ENCODE results near the gene TRABD2B.

TRABD2B gene

DNA sequence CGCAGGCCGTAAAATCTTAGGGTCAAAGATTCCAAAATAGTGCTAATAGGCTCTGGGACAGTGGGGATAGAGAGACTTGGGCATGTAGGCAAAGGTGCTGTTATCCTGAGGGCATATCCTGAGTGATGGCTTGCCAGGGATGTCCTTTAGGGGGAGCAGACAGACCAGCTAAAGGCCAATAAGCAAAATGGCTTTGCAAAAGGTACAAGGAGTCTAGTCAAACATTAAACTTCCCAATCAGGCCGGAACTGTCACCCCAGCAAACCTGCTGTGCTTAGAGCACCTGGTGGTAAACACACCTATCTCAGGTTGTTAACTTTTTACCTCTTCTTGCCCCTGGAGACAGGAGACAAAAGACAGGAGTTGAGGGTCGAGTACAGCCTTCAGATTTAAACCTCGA is 49.1 kb downstream of the TRABD2B start:
- Histone ChIP-seq H3K4me1 (ENCODE audit: control insufficient read depth, insufficient read depth, low read depth, low read length) (no peaks in the 10 kb centered on the region), H2AFZ (ENCODE audit: low read depth, low read length) (no peak overlapping the region), H2AK5ac (ENCODE audit: low read length, severe bottlenecking) (no peak overlapping the region), H4K91ac (ENCODE audit: low read length) (no peak overlapping the region), H3K9ac (ENCODE audit: low read length) (no peak overlapping the region), H2BK12ac (ENCODE audit: low read length in 2 of 2) (no peak overlapping the region), H2BK120ac (ENCODE audit: low read depth, low read length) (no peak overlapping the region), H3K9me3 (ENCODE audit: control insufficient read depth, low read length) (no peaks in the 10 kb centered on the region), H3K4ac (ENCODE audit: low read depth in 1 of 2, low read length in 2 of 2) (no peak overlapping the region), H3K36me3 (ENCODE audit: control insufficient read depth in 1 of 2, insufficient read depth in 2 of 2, low read depth in 1 of 2, low read length in 2 of 2) (no peaks in the 10 kb centered on the region), H3K79me1 (replicated peaks; ENCODE audit: low read length, poor library complexity, severe bottlenecking) (no peaks in the 10 kb centered on the region), H3K4me3 (ENCODE audit: insufficient read depth in 1 of 2, low read depth in 1 of 2, low read length in 2 of 2) (no peak overlapping the region), H2BK15ac (ENCODE audit: low read depth, poor library complexity, severe bottlenecking) (no peak overlapping the region), H3K27ac (ENCODE audit: low read length, poor library complexity, severe bottlenecking) (no peak overlapping the region), H3K4me2 (ENCODE audit: low read length, poor library complexity, severe bottlenecking) (no peak overlapping the region), H3K18ac (ENCODE audit: low read depth in 1 of 2, low read length in 2 of 2) (no peak overlapping the region), H3K23ac (ENCODE audit: low read length in 2 of 2) (no peak overlapping the region), H2BK5ac (ENCODE audit: low read depth, low read length, poor library complexity, severe bottlenecking) (no peak overlapping the region), H3K14ac (ENCODE audit: low read length in 2 of 2) (no peak overlapping the region), H3K27me3 (ENCODE audit: control insufficient read depth in 1 of 2, insufficient read depth in 1 of 2, low read length in 2 of 2) (peaks cover 0 to 3% of the 10 kb centered on the region in 2 experiments), H4K8ac (ENCODE audit: low read length) (no peak overlapping the region)
- peak; percentile 3 for DNase-seq
- 72% methylated on average over 3 of the region's 5 CpGs for WGBS

GRCh38 chr1:47947531-47947930 is 49.7 kb downstream of the TRABD2B start:
- Histone ChIP-seq H2BK12ac (ENCODE audit: low read length in 2 of 2) (no peak overlapping the region), H3K18ac (ENCODE audit: low read depth in 1 of 2, low read length in 2 of 2) (no peak overlapping the region), H3K36me3 (ENCODE audit: control insufficient read depth in 1 of 2, insufficient read depth in 2 of 2, low read depth in 1 of 2, low read length in 2 of 2) (no peaks in the 10 kb centered on the region), H3K4me1 (ENCODE audit: control insufficient read depth, insufficient read depth, low read depth, low read length) (no peaks in the 10 kb centered on the region), H3K9me3 (ENCODE audit: control insufficient read depth, low read length) (no peaks in the 10 kb centered on the region), H3K4me2 (ENCODE audit: low read length, poor library complexity, severe bottlenecking) (no peak overlapping the region), H3K27me3 (ENCODE audit: control insufficient read depth in 1 of 2, insufficient read depth in 1 of 2, low read length in 2 of 2) (peaks cover 0 to 3% of the 10 kb centered on the region in 2 experiments), H4K91ac (ENCODE audit: low read length) (no peak overlapping the region), H3K27ac (ENCODE audit: low read length, poor library complexity, severe bottlenecking) (no peak overlapping the region), H3K4me3 (ENCODE audit: insufficient read depth in 1 of 2, low read depth in 1 of 2, low read length in 2 of 2) (no peak overlapping the region), H3K79me1 (replicated peaks; ENCODE audit: low read length, poor library complexity, severe bottlenecking) (no peaks in the 10 kb centered on the region), H2AFZ (ENCODE audit: low read depth, low read length) (no peak overlapping the region), H2BK15ac (ENCODE audit: low read depth, poor library complexity, severe bottlenecking) (no peak overlapping the region), H2BK120ac (ENCODE audit: low read depth, low read length) (no peak overlapping the region), H3K14ac (ENCODE audit: low read length in 2 of 2) (no peak overlapping the region), H2AK5ac (ENCODE audit: low read length, severe bottlenecking) (no peak overlapping the region), H4K8ac (ENCODE audit: low read length) (no peak overlapping the region), H3K23ac (ENCODE audit: low read length in 2 of 2) (no peak overlapping the region), H3K9ac (ENCODE audit: low read length) (no peak overlapping the region), H2BK5ac (ENCODE audit: low read depth, low read length, poor library complexity, severe bottlenecking) (no peak overlapping the region), H3K4ac (ENCODE audit: low read depth in 1 of 2, low read length in 2 of 2) (no peak overlapping the region)
- no peak for DNase-seq
- 78% methylated on average over 6 of the region's 6 CpGs for WGBS

- H2AK5ac ChIP-seq (ENCODE audit: low read length, severe bottlenecking) = no peak overlapping the region
- H2BK15ac ChIP-seq (ENCODE audit: low read depth, poor library complexity, severe bottlenecking) = no peak overlapping the region
- H2BK120ac ChIP-seq (ENCODE audit: low read depth, low read length) = no peak overlapping the region
- no peak overlapping the region for H4K8ac ChIP-seq (ENCODE audit: low read length)
- H3K27me3 ChIP-seq (ENCODE audit: control insufficient read depth in 1 of 2, insufficient read depth in 1 of 2, low read length in 2 of 2) = peaks cover 3 to 11% of the 10 kb centered on the region in 2 experiments
- no peak for DNase-seq
- H2AFZ ChIP-seq (ENCODE audit: low read depth, low read length) = no peak overlapping the region
- H3K79me1 ChIP-seq (replicated peaks; ENCODE audit: low read length, poor library complexity, severe bottlenecking) = no peaks in the 10 kb centered on the region
- no peaks in the 10 kb centered on the region for H3K9me3 ChIP-seq (ENCODE audit: control insufficient read depth, low read length)
- no peak overlapping the region for H2BK5ac ChIP-seq (ENCODE audit: low read depth, low read length, poor library complexity, severe bottlenecking)
- H3K4ac ChIP-seq (ENCODE audit: low read depth in 1 of 2, low read length in 2 of 2) = no peak overlapping the region
- H3K27ac ChIP-seq (ENCODE audit: low read length, poor library complexity, severe bottlenecking) = no peak overlapping the region
- H3K4me1 ChIP-seq (ENCODE audit: control insufficient read depth, insufficient read depth, low read depth, low read length) = peaks cover 10% of the 10 kb centered on the region
- no peak overlapping the region for H2BK12ac ChIP-seq (ENCODE audit: low read length in 2 of 2)
- no peak overlapping the region for H3K4me3 ChIP-seq (ENCODE audit: insufficient read depth in 1 of 2, low read depth in 1 of 2, low read length in 2 of 2)
- no peaks in the 10 kb centered on the region for H3K36me3 ChIP-seq (ENCODE audit: control insufficient read depth in 1 of 2, insufficient read depth in 2 of 2, low read depth in 1 of 2, low read length in 2 of 2)
- no peak overlapping the region for H4K91ac ChIP-seq (ENCODE audit: low read length)
- no peak overlapping the region for H3K18ac ChIP-seq (ENCODE audit: low read depth in 1 of 2, low read length in 2 of 2)
- H3K14ac ChIP-seq (ENCODE audit: low read length in 2 of 2) = no peak overlapping the region
- 81% methylated on average over 4 of the region's 4 CpGs for WGBS
- H3K23ac ChIP-seq (ENCODE audit: low read length in 2 of 2) = no peak overlapping the region
- no peak overlapping the region for H3K9ac ChIP-seq (ENCODE audit: low read length)
- no peak overlapping the region for H3K4me2 ChIP-seq (ENCODE audit: low read length, poor library complexity, severe bottlenecking)
Observed at GRCh38 chr1:47944561-47944960, 52.6 kb downstream of the TRABD2B start.

DNA sequence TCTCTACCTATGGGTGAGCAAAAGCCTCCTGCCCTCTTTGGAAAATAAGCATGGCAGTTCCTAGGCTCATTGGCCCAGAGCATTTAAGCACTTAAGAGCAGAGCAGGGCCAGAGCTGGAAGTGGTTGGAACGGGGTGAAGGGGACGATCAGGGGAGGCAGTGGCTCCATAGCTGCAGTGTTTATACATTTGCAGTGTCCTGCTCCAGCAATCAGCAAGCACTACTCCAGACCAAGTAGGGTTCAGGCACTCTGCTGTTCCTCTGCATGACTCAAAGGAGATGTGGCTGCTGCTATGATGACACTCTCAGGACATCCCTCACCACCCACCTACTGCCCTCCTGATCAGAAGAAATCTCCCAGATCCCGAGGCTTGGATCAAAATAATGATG is 55.0 kb downstream of the TRABD2B start:
- H3K9ac ChIP-seq (ENCODE audit: low read length) = no peak overlapping the region
- H2BK15ac ChIP-seq (ENCODE audit: low read depth, poor library complexity, severe bottlenecking) = no peak overlapping the region
- WGBS = 74% methylated on average over 3 of the region's 3 CpGs
- no peaks in the 10 kb centered on the region for H3K79me1 ChIP-seq (replicated peaks; ENCODE audit: low read length, poor library complexity, severe bottlenecking)
- H4K91ac ChIP-seq (ENCODE audit: low read length) = no peak overlapping the region
- no peak overlapping the region for H2BK12ac ChIP-seq (ENCODE audit: low read length in 2 of 2)
- no peak overlapping the region for H2BK120ac ChIP-seq (ENCODE audit: low read depth, low read length)
- H3K4me3 ChIP-seq (ENCODE audit: insufficient read depth in 1 of 2, low read depth in 1 of 2, low read length in 2 of 2) = no peak overlapping the region
- H3K4me2 ChIP-seq (ENCODE audit: low read length, poor library complexity, severe bottlenecking) = no peak overlapping the region
- no peak overlapping the region for H2AK5ac ChIP-seq (ENCODE audit: low read length, severe bottlenecking)
- no peak for DNase-seq
- no peak overlapping the region for H3K27ac ChIP-seq (ENCODE audit: low read length, poor library complexity, severe bottlenecking)
- H3K36me3 ChIP-seq (ENCODE audit: control insufficient read depth in 1 of 2, insufficient read depth in 2 of 2, low read depth in 1 of 2, low read length in 2 of 2) = no peaks in the 10 kb centered on the region
- peaks cover 10% of the 10 kb centered on the region for H3K4me1 ChIP-seq (ENCODE audit: control insufficient read depth, insufficient read depth, low read depth, low read length)
- H3K27me3 ChIP-seq (ENCODE audit: control insufficient read depth in 1 of 2, insufficient read depth in 1 of 2, low read length in 2 of 2) = peaks cover 3 to 11% of the 10 kb centered on the region in 2 experiments
- H2AFZ ChIP-seq (ENCODE audit: low read depth, low read length) = no peak overlapping the region
- H2BK5ac ChIP-seq (ENCODE audit: low read depth, low read length, poor library complexity, severe bottlenecking) = no peak overlapping the region
- no peak overlapping the region for H3K14ac ChIP-seq (ENCODE audit: low read length in 2 of 2)
- H3K9me3 ChIP-seq (ENCODE audit: control insufficient read depth, low read length) = no peaks in the 10 kb centered on the region
- no peak overlapping the region for H3K23ac ChIP-seq (ENCODE audit: low read length in 2 of 2)
- no peak overlapping the region for H4K8ac ChIP-seq (ENCODE audit: low read length)
- no peak overlapping the region for H3K4ac ChIP-seq (ENCODE audit: low read depth in 1 of 2, low read length in 2 of 2)
- H3K18ac ChIP-seq (ENCODE audit: low read depth in 1 of 2, low read length in 2 of 2) = no peak overlapping the region
